ENCODE results near the gene UBL4B.

DNA sequence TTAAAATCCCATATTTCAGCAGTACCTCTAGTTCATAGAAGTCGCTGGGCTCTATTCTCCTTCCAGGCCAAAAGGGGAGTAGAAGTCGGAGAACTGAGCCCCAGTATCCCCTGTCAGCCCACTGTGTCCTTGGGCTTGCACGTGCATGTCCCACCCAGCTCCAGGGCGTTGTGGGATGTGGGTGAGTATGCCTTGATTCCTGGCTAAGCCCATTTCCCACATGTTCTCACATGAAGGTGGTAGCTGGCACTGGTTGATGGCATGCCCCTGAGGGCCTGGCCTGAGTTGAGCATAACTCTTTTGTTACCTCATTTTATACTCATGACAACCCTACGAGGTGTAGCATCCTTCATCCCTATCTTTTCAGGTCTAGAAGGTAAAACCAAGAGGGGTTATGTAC is 46.0 kb downstream of the UBL4B start:
- TF ChIP-seq NFIC (IDR thresholded peaks at IDR 0.05) (no peak), EP300 (IDR thresholded peaks at IDR 0.05; ENCODE audit: borderline replicate concordance) (no peak), TAF1 (IDR thresholded peaks at IDR 0.05; ENCODE audit: low read depth) (no peak), CEBPB (IDR thresholded peaks at IDR 0.05) (no peak), ZBTB7A (IDR thresholded peaks at IDR 0.05; ENCODE audit: low read depth) (no peak), YY1 (IDR thresholded peaks at IDR 0.05; ENCODE audit: low read depth) (no peak), FOXM1 (IDR thresholded peaks at IDR 0.05; ENCODE audit: borderline replicate concordance, low read depth) (no peak), RAD21 (IDR thresholded peaks at IDR 0.05; ENCODE audit: low read depth) (no peak)
- TF ChIP-seq, protein P1, sequence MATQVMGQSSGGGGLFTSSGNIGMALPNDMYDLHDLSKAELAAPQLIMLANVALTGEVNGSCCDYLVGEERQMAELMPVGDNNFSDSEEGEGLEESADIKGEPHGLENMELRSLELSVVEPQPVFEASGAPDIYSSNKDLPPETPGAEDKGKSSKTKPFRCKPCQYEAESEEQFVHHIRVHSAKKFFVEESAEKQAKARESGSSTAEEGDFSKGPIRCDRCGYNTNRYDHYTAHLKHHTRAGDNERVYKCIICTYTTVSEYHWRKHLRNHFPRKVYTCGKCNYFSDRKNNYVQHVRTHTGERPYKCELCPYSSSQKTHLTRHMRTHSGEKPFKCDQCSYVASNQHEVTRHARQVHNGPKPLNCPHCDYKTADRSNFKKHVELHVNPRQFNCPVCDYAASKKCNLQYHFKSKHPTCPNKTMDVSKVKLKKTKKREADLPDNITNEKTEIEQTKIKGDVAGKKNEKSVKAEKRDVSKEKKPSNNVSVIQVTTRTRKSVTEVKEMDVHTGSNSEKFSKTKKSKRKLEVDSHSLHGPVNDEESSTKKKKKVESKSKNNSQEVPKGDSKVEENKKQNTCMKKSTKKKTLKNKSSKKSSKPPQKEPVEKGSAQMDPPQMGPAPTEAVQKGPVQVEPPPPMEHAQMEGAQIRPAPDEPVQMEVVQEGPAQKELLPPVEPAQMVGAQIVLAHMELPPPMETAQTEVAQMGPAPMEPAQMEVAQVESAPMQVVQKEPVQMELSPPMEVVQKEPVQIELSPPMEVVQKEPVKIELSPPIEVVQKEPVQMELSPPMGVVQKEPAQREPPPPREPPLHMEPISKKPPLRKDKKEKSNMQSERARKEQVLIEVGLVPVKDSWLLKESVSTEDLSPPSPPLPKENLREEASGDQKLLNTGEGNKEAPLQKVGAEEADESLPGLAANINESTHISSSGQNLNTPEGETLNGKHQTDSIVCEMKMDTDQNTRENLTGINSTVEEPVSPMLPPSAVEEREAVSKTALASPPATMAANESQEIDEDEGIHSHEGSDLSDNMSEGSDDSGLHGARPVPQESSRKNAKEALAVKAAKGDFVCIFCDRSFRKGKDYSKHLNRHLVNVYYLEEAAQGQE (IDR thresholded peaks at IDR 0.05; ENCODE audit: low read depth), result no peak
- TF ChIP-seq, protein P2, sequence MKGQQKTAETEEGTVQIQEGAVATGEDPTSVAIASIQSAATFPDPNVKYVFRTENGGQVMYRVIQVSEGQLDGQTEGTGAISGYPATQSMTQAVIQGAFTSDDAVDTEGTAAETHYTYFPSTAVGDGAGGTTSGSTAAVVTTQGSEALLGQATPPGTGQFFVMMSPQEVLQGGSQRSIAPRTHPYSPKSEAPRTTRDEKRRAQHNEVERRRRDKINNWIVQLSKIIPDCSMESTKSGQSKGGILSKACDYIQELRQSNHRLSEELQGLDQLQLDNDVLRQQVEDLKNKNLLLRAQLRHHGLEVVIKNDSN (IDR thresholded peaks at IDR 0.05), result no peak
